ENCODE results near the gene TREML2. TPM values are rescaled to one million over a fixed set of nuclear protein-coding genes. Genes with fewer than 3 reads are reported as not detected.

The TREML2 gene
- total RNA-seq, 1 experiment from 2014 or later: not detected

DNA sequence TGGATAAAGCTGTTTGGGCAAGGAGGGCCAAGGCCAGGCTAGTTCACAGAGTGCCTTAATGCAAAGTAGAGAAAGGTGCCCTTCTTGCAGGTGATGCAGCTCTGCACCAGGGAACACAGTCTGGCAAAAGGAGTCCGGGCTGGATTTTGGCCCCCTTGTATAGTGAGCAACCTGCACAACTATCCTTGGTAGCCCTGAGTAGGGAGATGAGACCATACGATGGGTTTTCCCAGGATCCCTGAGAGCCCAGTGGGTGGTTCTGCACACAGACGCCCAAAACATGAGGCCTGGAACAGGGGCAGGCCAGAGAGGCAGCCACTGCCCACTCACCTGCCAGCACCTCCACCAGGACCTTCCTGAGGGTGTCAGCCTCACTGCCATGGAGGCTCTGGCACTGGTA, 40.0 kb downstream of the TREML2 start:
- Histone ChIP-seq H3K36me3 (no peaks in the 10 kb centered on the region), H3K9me3 (replicated peaks) (no peaks in the 10 kb centered on the region; the same call in 1 of the 2 replicates), H3K27me3 (replicated peaks) (peaks cover 14% of the 10 kb centered on the region), H3K4me3 (no peak overlapping the region), H3K27ac (no peak overlapping the region), H3K4me1 (replicated peaks) (no peaks in the 10 kb centered on the region)
- DNase-seq (ENCODE audit: low read depth in 1 of 2, low spot score in 2 of 2): no peak

DNA sequence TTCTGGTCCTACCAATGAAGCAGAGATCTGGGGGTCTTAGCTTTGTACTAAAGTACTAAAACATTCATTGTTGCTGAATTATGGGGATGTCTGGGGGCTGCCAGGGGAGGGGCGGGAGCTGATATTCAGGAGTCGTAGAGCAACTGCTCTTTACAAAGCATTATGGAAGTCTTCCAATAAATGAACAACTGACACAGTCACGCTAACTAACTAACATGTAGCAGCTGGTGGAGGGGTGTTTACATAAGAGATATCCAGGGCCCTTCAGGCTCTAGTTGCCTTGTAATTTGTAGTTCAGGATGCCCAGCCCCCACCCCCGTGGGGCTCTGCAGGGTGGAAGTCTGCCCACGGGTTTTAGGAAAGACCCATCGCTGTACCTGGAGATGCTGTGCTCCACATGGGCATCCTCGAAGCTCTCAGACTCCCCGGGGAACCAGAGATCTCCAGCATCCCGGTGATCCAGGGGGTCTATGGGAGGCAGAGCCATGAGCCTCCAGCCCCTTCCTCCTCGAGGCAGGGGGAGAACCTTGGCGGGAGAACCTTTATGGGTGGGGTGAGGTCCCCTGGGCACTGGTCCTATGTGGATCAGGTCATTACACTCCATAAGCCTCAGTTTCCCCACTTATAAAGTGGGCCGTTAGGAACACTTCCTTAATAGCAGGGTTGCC, 41.4 kb downstream of the TREML2 start:
- Histone ChIP-seq H3K36me3 (no peaks in the 10 kb centered on the region), H3K4me3 (no peak overlapping the region), H3K27ac (no peak overlapping the region), H3K4me1 (replicated peaks) (no peaks in the 10 kb centered on the region), H3K9me3 (replicated peaks) (no peaks in the 10 kb centered on the region; the same call in 1 of the 2 replicates), H3K27me3 (replicated peaks) (peaks cover 14% of the 10 kb centered on the region)
- no peak for DNase-seq (ENCODE audit: low read depth in 1 of 2, low spot score in 2 of 2)

DNA sequence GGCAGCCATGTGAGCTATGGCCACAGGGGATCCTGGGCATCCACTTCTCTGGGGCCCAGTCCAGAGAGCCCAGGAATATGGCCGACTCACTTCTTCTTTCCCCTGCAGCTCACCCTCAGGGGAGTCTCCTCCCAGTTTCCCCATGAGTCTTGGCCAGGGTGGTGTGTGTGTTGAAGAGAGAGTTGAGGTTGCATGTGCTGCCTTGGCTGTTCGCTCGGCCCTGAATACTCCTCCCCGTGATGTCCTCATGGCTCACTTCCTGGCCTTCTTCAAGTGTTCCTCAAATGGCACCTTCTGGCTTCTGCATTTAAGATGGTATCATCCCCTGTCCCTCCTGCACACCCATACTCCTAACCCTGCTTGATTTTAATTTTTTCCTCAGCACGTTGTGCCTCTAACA, 43.6 kb downstream of the TREML2 start:
- H3K27me3 ChIP-seq (replicated peaks): 0 out of 2 replicates have a peak, but pooled peaks cover 9% of the 10 kb centered on the region
- H3K4me3 ChIP-seq: no peak overlapping the region
- H3K4me1 ChIP-seq (replicated peaks): no peaks in the 10 kb centered on the region
- H3K27ac ChIP-seq: no peak overlapping the region
- no peaks in the 10 kb centered on the region for H3K36me3 ChIP-seq
- DNase-seq (ENCODE audit: low read depth in 1 of 2, low spot score in 2 of 2): no peak
- H3K9me3 ChIP-seq (replicated peaks): no peaks in the 10 kb centered on the region

DNA sequence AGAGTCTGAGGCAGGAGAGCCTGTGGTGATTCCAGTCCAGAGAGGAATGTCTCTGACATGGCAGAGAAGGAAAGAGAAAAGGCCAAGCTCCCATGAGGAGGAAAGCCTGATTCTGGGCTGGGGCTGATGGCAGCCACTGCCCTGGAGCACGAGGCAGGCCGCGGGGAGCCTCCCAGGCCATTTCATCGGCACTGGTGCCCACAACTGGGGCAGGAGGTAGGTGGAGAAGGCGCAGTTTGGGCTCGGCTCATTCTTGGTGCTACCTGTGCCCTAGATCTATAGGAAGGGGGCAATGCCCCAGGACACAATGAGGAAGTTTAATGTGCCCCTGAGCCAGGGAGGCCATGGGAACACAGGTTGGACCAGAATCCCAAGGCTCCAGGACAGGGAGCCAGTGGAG, 44.2 kb downstream of the TREML2 start:
- Histone ChIP-seq H3K27me3 (replicated peaks) (0 out of 2 replicates have a peak, but pooled peaks cover 9% of the 10 kb centered on the region), H3K4me3 (no peak overlapping the region), H3K27ac (no peak overlapping the region), H3K9me3 (replicated peaks) (no peaks in the 10 kb centered on the region), H3K4me1 (replicated peaks) (no peaks in the 10 kb centered on the region), H3K36me3 (no peaks in the 10 kb centered on the region)
- no peak for DNase-seq (ENCODE audit: low read depth in 1 of 2, low spot score in 2 of 2)

DNA sequence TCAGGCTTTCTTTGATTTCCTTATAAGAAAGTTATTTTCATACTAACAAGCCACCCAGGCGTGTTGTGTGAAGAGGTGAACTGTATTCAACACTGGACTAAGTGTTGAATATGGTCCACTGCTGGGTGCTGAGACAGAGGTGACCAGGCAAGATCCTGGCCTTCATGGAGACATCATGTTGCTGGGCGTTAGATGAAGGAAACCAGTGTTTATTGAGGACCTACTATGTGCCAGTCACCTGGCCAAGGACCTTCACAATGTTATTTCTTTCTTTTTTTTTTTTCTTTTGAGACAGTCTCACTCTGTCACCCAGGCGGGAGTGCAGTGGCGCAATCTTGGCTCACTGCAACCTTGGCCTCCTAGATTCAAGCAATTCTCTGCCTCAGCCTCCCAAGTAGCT, 44.9 kb downstream of the TREML2 start:
- no peaks in the 10 kb centered on the region for H3K36me3 ChIP-seq
- H3K9me3 ChIP-seq (replicated peaks): no peaks in the 10 kb centered on the region
- H3K4me1 ChIP-seq (replicated peaks): no peaks in the 10 kb centered on the region
- H3K27ac ChIP-seq: no peak overlapping the region
- H3K27me3 ChIP-seq (replicated peaks): 0 out of 2 replicates have a peak, but pooled peaks cover 9% of the 10 kb centered on the region
- H3K4me3 ChIP-seq: no peak overlapping the region
- DNase-seq (ENCODE audit: low read depth in 1 of 2, low spot score in 2 of 2): no peak

DNA sequence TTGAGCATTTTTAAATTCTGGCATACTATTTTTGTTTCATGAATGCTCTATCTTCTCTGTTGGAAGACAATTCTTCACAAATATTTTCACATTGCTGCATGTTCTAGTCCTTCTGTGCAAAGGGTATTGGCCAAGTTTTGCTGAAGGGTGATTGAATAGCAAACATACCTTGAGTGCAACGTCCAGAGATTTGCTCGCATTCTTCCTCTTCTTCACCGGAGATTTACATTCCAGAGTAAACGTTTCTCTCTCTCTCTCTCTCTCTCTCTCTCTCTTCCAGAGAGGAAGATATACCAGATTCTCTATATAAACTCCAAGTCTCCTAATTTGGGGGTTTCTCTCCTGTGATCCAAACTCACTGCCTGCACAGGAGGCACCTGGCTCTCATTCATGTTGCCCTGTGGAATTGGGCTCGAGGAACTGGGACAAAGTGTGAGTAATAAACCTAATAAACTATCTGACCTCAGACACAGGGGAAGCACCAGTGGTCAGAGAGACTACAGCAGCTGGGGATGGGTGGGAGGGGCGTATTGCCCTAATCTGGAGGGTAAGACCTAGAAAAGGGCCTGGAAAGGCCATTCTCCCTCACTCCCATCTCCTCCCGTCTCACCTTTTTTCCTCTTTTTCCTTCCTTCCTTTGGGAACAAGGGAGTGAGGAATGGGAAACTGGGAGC, 45.7 kb downstream of the TREML2 start:
- H3K27me3 ChIP-seq (replicated peaks): 0 out of 2 replicates have a peak, but pooled peaks cover 9% of the 10 kb centered on the region
- no peaks in the 10 kb centered on the region for H3K9me3 ChIP-seq (replicated peaks)
- H3K36me3 ChIP-seq: no peaks in the 10 kb centered on the region
- no peak overlapping the region for H3K4me3 ChIP-seq
- no peaks in the 10 kb centered on the region for H3K4me1 ChIP-seq (replicated peaks)
- H3K27ac ChIP-seq: no peak overlapping the region
- no peak for DNase-seq (ENCODE audit: low read depth in 1 of 2, low spot score in 2 of 2)

DNA sequence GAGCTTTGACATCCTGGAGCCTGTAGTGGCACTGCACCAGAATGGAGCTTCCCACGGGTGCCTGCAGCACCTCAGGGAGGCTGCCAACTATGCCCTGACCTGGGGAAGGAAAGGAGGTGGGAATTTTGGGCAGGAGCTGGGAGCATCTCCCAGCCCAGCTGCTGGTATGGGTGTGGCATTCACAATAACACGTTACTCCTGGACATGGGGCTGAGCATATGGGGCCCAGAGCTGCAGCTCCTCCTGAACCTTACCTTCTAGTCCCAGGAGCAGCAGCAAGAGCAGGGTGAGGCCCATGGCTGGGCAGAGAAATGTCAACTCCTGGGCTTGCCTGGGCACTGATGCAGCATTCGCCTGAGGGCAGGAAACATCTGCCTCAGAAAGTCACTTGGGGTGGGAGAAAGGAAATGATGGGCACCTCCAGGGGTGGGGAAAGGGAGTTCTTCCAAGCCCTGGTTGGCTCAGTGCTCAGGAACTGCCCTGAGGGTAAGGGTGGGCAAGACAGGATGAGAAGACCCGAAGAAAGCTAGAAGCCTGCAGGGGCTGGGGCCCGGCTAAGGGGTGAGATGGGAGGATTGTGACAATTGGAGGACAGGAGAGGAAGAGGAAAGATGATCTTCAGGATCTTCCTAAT, 46.8 kb downstream of the TREML2 start, which contains the start of gene TREML1:
Gene TREML1 (minus strand): TSS at position 356 of the 634 bp plus-strand sequence. CDS start 59 bp downstream, at position 297.
- H3K36me3 ChIP-seq: no peaks in the 10 kb centered on the region
- no peak within 1 kb of the TSS for H3K4me3 ChIP-seq
- H3K27ac ChIP-seq: no peak within 1 kb of the TSS
- no peaks in the 10 kb centered on the region for H3K4me1 ChIP-seq (replicated peaks)
- no peak for DNase-seq (ENCODE audit: low read depth in 1 of 2, low spot score in 2 of 2)
- 0 out of 2 replicates have a peak, but pooled peaks cover 9% of the 10 kb centered on the region for H3K27me3 ChIP-seq (replicated peaks)
- no peaks in the 10 kb centered on the region for H3K9me3 ChIP-seq (replicated peaks)

DNA sequence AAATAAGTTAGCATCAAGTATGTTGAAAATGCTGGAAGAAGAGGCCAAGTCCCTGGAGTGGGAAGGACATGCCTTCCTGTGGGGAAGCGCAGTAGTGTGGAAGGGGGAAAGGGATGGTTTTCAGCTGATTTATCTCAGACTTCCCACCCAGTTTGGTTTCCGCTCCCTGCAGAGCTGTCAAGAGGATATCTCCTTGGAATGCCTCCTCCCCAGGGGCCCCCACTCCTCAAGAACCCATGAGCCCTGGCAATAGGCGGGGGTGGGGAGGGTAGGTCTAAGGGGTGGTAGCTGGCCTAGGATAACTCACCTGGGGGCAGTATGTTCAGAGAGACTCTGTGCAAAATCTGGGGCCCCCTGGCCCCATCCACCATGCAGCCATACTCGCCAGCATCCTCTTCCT, 47.5 kb downstream of the TREML2 start:
- no peak for DNase-seq (ENCODE audit: low read depth in 1 of 2, low spot score in 2 of 2)
- Histone ChIP-seq H3K27me3 (replicated peaks) (0 out of 2 replicates have a peak, but pooled peaks cover 9% of the 10 kb centered on the region), H3K36me3 (no peaks in the 10 kb centered on the region), H3K9me3 (replicated peaks) (no peaks in the 10 kb centered on the region), H3K4me3 (no peak overlapping the region), H3K4me1 (replicated peaks) (no peaks in the 10 kb centered on the region), H3K27ac (no peak overlapping the region)

DNA sequence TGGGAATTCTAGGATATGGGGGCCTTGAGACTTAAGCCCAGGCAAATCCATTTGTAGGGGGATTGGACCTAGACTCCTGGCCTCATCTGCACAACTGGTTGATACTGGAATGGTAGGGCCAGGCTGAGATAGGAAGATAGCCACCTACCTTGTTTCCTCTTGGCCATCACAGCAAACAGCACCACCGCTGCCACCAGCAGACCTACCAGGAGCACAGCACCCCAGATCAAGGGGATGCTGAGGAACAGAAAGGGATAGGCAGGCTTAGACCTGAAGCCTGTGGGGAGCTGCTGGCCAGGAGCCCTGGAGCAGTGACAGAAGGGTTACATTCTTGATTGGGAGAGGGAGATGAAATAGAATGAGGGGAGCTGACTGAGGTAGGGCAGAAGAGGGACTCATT, 50.3 kb downstream of the TREML2 start:
- Histone ChIP-seq H3K36me3 (no peaks in the 10 kb centered on the region), H3K4me1 (replicated peaks) (no peaks in the 10 kb centered on the region), H3K4me3 (no peak overlapping the region), H3K27ac (no peak overlapping the region), H3K9me3 (replicated peaks) (no peaks in the 10 kb centered on the region), H3K27me3 (replicated peaks) (0 out of 2 replicates have a peak, but pooled peaks cover 9% of the 10 kb centered on the region)
- no peak for DNase-seq (ENCODE audit: low read depth in 1 of 2, low spot score in 2 of 2)

DNA sequence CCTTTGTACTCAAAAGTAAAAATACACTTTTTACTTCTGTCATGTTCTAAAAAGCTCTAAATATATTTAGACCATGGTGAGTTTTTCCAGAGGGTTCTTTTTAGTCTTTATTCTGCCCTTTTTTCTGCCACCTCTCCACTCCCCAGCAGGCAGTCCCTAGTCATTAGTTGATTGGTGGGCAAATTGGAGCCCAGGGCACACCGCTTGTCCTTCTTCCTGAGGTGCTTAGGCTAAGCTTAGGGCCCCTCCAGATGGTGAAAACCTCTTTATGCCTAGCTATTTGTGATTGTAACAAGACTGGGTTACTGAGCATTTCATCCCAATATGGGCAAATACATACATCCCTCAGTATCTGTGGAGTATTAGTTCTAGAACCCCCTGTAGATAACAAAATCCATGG, 53.0 kb downstream of the TREML2 start:
- no peaks in the 10 kb centered on the region for H3K9me3 ChIP-seq (replicated peaks)
- H3K27me3 ChIP-seq (replicated peaks): peaks cover 2% of the 10 kb centered on the region; the same call in 1 of the 2 replicates
- H3K4me1 ChIP-seq (replicated peaks): no peaks in the 10 kb centered on the region
- no peak for DNase-seq (ENCODE audit: low read depth in 1 of 2, low spot score in 2 of 2)
- no peak overlapping the region for H3K27ac ChIP-seq
- no peak overlapping the region for H3K4me3 ChIP-seq
- no peaks in the 10 kb centered on the region for H3K36me3 ChIP-seq

Other genes starting within 250 kb of the TREML2 start
- gene UNC5CL, start 161.9 kb downstream of the TREML2 start, total RNA-seq (2014; rRNA removed; shearing (Covaris generic)): 0.47 TPM in 1 of 2 replicates, not detected in the other
- not detected in 2 replicates for gene TSPO2, start 158.7 kb downstream of the TREML2 start, total RNA-seq (2014; rRNA removed; shearing (Covaris generic))
- not detected in 2 replicates for gene APOBEC2, start 147.9 kb downstream of the TREML2 start, total RNA-seq (2014; rRNA removed; shearing (Covaris generic))
- 9.5 and 12.9 TPM in 2 replicates for gene OARD1, start 128.8 kb downstream of the TREML2 start, total RNA-seq (2014; rRNA removed; shearing (Covaris generic))
- gene NFYA, start 128.2 kb downstream of the TREML2 start, total RNA-seq (2014; rRNA removed; shearing (Covaris generic)): 6.5 and 14.9 TPM in 2 replicates
- gene TREML1, start 46.8 kb downstream of the TREML2 start, total RNA-seq (2014; rRNA removed; shearing (Covaris generic)): not detected in 2 replicates
- gene TREM2, start 38.0 kb downstream of the TREML2 start, total RNA-seq (2014; rRNA removed; shearing (Covaris generic)): not detected in 2 replicates
- gene TREML4, start 27.2 kb upstream of the TREML2 start, total RNA-seq (2014; rRNA removed; shearing (Covaris generic)): not detected in 2 replicates
- gene TREM1, start 85.5 kb upstream of the TREML2 start, total RNA-seq (2014; rRNA removed; shearing (Covaris generic)): not detected in 2 replicates
- gene NCR2, start 134.5 kb upstream of the TREML2 start, total RNA-seq (2014; rRNA removed; shearing (Covaris generic)): not detected in 2 replicates

All from SJSA1 (cell line).